HG02885 (cell line): ENCODE results near the gene NETO1.

Experiments
- ATAC-seq: cut with Tn5 transposase; IDR thresholded peaks from one replicate; pipeline ENCODE4 v1.9.1; 2021; ENCODE audit warnings: mild to moderate bottlenecking; ENCODE audit not compliant: unreplicated experiment, poor library complexity

The NETO1 gene

DNA sequence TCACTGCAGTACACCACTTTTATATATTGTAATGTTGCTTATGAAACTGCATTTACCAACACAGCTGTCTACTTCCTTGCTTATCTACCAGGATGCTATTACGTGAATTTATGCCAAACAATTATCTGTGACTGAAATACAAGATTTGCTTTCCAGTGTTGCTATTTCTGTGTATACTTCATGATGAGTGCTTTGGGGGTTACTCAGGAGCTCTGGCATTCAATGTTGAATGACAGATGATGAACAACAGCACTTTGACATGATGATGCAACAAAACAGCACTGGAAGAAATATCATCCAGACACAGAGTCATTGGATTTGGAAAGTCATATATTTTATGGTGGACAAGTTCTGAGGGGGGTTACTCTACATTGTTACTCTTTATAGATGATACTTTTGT, 125.8 kb downstream of the NETO1 start:
- ATAC-seq, result no peak

DNA sequence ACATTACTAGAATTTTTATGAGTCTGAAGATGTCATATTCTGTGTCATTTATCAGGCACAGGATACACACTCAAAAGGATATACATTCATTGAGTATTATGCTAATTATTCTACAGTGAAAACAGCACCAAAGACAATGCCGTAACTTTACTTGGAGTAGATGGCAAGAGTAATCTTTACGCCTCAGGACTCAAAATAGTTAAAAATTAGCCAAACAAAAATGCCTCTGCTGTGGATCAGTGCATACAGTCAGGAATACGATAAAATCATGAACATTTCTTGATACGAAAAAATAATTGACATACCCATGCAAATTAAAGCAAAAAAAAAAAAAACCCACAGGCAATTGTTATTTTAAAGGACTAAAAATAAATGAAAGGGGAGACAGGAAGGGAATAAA, 129.7 kb downstream of the NETO1 start:
- ATAC-seq, result no peak

DNA sequence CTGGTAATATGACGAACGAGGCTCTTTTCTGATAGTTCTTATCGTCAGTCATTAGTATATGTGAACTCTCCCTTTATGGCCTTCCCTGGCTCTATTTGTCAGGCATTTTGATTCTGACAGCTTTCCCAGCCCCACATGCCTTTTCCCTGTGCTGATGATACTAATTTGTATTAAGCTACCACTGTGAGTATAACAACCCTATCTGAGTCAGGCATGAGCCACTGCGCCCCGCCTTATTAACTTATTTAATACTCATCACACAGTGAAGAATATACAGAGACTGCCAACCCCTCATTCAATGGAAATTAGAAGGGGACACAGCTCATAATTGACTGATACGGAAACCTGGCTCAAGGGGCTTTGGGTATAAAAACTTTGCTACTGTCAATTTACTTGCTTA, 140.0 kb downstream of the NETO1 start:
- ATAC-seq, result no peak

DNA sequence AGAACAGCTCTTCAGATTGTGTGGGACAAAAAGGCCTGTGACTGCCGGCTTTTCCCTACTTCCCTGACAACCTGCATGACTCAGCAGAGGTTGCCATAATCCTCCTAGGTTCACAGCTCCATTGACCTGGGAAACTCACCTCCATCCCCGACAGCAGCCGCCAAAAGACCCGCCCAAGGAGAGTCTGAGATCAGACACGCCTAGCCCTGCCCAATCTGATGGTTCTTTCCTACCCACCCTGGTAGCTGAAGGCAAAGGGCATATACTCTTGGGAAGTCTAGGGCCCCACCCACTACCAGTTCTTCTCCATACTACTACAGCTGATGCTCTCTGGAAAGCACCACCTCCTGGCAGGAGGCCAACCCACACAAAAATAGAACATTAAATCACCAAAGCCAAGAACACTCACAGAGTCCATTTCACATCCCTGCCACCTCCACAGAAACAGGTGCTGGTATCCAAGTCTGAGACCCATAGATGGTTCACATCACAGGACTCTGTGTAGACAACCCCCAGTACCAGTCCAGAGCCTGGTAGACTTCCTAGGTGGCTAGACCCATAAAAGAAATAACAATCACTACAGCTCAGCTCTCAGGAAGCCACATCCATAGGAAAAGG, 140.6 kb downstream of the NETO1 start:
- no peak for ATAC-seq

DNA sequence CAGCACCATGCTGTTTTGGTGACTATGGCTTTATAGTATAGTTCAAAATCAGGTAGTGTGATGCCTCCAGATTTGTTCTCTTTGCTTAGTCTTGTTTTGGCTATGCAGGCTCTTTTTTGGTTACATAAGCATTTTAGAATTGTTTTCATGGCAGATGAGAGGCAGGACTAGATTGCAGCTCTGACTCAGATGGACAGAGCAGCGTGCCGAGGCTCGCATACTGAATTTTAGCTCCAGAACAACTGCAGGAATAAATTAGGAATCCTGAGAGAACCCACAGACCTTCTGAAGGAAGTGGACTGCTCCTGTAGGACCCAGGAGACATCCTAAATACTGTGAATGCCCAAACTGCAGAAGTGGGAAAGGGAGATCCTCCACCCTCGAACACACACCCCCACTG, 141.6 kb downstream of the NETO1 start:
- no peak for ATAC-seq

DNA sequence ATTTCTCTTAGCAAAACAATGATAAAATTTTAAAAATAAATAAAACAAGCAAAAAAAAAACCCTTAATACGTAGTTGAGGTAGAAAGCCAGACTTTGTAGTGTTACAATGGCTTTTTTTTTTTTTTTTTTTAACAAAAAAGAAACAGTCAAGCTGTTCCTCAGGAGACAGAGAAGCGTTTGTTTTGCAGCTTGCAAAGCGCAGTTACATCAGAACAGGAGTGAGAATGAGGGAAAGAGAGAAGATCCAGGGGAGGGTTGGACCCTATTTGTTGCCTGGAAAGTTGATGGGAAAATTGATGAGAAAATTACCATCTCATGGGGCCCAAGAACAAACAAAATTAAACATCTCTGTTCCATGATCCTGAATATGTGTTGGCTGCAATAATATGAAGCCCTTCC, 146.5 kb downstream of the NETO1 start:
- ATAC-seq, result no peak

DNA sequence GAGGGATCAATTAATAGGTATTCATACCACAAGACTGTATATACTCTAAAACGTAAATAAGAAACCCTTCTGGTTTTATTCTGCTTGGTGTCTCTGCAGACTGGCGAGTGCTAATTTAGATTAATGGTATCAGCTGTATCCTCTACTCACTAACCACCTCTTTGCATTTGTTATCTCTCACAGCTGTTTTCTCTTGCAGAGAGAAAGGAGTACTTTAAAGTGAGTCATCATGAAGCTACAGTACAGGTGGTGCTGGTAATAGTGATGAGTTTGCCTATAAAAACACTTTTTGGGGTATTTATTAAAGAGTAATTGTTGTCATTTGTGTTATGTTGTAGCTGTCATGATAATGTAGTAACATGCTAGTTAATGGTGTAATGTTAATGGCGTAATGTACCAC, 147.7 kb downstream of the NETO1 start:
- ATAC-seq, result no peak

DNA sequence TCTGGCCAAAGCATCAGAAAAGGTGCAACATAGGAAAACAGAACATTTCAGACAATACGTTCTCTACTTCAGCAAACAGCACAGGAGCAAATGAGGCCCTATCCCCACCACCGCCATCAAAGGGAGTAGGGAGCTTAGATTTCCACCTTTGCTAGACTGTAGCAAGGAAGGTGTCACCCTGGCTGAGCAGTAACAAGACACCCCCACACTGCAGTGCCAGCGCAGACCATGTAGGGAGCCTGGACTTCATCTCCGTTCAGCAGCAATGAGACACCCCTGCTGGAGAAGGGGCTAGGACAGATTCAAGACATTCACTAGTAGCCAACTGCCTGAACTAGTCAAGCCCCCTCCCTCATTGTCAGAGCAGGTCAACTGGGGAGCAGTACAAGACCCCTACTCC, 163.6 kb downstream of the NETO1 start:
- ATAC-seq, result no peak

DNA sequence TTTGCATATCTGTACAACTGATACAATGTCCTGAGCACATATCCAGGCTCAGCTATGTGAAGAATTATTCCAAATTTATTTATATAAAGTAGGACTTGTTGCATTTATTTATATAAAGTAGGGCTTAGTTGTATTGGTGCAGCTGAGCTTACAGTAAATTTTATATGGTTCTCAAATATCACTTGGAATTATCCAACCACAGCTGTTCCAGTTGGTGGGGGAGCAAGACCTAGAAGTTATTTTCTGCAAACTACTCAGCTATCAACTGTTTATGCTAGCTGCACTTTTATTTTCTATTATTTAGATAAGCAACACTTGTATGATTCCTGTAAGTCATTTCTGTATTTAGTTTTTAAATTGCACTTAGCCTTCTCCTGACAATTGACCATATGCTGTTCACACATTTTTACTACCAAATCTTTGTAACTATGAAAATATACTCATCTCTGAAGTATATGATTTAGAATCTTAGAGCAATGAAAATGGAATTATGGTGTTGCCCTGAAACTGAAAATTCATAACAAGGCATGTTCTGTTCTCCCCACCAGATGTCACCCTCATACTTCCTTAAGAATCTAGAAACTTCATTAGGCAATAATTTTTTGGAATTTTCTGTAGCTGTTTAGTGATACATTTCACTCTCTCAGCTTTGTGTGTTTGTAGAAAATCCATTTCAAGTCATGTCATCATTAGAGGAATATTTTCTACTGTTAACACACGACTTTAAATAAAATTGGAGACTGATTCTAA, 166.7 kb downstream of the NETO1 start:
- no peak for ATAC-seq

DNA sequence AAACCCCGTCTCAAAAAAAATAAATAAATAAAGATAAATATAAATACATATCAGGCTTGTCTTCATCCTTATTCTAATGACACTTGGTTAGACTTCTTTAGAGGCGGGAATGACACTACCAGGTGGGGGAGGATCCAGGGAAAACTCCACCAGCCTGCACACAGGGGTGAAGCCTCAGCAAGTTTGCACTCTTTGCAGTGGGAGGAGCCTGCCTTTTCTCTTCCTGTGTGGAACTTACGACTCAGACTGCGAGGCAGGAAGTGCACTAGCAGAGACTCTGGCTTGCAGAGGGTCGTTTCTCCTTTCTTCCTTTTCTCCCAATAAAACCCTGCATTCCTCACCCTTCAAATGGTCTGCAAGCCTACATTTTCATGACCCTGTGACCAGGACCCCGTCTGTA, 170.1 kb downstream of the NETO1 start:
- ATAC-seq, result no peak

DNA sequence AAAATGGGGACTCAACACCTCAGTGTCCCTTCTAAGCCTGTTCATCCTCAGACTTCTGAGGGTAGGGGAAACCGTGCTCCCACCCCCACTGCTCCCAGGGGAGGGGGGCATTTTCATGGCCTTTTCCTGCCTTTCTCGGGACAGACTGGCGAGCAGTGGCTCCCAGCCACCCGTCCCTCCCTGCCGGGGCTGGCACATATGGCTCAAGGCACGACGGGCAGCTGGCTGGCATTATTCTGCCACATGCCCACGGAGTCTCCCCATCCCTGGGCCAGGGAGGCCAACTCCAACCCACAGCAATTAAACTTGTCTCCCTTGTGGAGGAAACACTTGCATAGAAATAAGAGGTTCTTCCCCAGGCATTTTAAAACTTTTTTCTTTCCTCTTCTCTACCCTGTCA, 175.2 kb downstream of the NETO1 start:
- ATAC-seq, result no peak
